AML-193 (cell line): ENCODE data around the gene PAM16.
A peak's percentile ranks its signal among the peaks of the same experiment; 100 is the strongest.
"Not testable (repeated sequence)": the region's sequence is repeated elsewhere in the genome, so short reads cannot be mapped to it uniquely, and the experiment has no call there.

Experiments
- DNase-seq, 2 experiments: peaks; one replicate each; lab custom pipeline; 2025; lab: John Stamatoyannopoulos, UW

PAM16 gene

DNA sequence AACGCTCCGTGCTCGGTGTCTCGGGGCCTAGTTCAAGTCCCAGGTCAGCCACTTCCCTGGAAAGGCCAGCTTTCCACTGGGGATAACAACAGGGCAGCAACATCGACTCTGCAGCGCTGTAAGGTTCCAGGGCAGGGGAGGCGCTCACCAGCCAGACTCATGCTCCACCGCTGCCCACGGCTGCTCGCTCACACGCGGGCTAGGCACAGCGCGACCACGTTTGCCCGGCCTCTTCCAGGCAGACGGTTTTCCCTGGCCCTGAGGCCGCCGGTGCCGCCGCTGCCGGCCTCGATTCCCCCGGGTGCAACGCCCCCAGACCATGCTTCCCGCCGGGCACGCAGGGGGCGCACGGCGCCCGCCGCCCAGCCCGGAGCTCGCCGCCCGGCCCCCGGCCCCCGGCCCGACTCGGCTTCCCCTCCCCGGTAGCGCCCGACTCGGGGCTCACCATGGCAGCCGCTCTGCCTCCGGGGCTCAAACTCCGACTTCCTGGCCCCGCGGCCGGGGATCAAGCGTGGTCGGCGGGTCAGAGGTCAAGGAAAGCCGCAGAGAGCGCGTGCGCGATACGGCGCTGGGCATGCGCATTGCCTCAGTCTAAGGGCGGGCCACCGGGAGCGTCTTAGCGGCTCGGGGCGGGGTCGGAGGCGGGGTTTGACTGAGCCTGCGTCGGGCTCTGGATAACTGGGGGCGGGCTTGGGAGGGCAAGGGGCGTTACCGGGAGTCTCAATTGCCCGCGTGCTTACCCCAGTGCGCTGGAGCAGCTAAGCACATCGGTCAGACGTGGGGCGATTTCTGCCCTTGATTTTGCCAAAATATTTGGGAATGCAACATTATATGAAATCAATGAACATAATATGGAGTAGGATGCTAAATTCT, at the start of gene PAM16:
PAM16 (minus strand) TSS at position 535 of the 873 bp plus-strand sequence; CDS start at position 448, 87 bp downstream.
- peak; percentile 91 to 92 for DNase-seq

GRCh38 chr16:4399001-4399730, 48.0 kb upstream of the PAM16 start:
- DNase-seq, result no peak

- DNase-seq, result no peak
Measured at GRCh38 chr16:4395055-4395726, 44.1 kb upstream of the PAM16 start.

- not testable (repeated sequence) for DNase-seq
Measured at GRCh38 chr16:4393850-4394249, 42.7 kb upstream of the PAM16 start.

GRCh38 chr16:4393240-4393600, 42.1 kb upstream of the PAM16 start:
- DNase-seq, result no peak

GRCh38 chr16:4392382-4393239, 41.5 kb upstream of the PAM16 start:
- no peak for DNase-seq

DNA sequence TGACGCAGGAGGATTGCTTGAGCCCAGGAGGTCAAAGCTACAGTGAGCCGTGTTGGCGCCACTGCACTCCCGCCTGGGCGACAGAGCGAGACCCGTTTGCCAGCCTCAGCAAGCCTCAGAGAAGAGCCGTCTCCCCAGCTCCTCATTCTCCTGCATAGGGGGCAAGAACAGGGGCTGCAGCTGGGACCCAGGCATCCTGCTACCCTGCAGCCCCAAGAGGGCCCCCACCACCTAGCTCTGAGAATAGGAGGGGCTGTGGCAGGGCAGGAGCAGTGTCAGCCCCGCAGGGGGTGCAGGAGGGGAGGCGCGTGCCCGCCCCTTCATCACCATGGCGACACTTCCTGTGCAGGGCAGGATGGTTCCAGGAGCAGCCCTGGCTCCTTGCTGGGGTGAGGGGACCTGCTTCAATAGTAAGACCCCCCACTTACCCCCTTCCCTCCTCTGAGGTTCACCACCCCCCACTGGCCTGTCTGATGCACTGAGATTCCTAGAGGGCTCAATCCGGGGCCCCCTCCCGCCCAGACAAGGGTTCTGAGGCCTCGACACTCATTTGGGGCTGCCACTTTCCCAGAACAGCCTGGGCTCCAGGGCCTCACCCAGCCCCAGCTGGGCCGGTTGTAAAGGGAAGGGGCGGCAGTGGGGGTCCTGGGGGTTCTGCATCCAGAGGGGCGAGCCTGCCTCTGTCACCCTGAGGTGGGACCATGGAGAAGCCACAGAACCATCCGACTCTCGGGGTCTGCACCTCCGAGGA, 40.7 kb upstream of the PAM16 start:
- no peak for DNase-seq

DNA sequence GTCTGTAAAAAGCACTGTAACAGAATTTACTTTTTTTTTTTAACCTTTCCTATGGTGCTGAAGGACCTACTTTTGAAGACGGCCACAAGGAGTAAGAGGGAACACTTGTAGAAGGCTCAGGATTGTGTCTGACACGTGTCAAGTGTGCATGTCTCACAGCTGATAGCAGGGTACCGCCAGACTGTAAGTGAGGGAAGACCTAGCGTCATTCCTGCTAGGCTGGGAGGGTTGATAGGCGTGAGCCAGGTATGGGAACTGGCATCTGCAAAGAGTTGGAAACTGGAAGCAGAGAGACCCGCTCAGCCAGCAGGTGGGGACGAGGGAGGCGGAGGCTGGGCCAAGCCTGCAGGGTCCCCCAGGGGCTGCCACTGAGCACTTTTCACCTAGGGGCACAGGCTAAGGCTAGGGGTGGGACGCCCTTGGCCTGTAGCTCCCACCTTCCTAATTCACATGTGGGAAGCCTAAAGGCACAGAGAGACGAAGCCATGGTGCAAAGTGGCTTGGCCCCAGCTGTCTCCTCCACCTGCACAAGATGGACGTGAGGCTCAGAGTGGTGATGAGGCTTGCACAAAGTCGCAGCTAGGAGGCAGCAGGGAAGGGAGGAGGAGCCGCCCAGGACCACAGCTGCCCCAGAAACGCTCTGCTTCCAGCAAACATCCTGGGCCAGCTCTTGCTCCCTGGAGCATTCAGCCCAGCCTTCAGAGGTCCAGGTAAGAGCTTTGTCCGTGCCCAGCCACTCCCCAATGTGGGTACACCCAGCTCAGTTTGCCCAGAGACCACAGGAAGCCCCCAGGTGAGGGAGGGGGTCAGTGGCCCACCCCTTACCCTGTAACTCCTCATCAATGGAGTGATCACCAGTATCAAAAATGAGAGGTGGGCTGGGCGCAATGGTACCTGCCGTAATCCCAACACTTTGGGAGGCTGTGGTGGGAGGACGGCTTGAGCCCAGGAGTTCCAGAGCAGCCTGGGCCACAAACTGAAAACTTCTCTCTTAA, 39.4 kb upstream of the PAM16 start:
- DNase-seq, result no peak

DNA sequence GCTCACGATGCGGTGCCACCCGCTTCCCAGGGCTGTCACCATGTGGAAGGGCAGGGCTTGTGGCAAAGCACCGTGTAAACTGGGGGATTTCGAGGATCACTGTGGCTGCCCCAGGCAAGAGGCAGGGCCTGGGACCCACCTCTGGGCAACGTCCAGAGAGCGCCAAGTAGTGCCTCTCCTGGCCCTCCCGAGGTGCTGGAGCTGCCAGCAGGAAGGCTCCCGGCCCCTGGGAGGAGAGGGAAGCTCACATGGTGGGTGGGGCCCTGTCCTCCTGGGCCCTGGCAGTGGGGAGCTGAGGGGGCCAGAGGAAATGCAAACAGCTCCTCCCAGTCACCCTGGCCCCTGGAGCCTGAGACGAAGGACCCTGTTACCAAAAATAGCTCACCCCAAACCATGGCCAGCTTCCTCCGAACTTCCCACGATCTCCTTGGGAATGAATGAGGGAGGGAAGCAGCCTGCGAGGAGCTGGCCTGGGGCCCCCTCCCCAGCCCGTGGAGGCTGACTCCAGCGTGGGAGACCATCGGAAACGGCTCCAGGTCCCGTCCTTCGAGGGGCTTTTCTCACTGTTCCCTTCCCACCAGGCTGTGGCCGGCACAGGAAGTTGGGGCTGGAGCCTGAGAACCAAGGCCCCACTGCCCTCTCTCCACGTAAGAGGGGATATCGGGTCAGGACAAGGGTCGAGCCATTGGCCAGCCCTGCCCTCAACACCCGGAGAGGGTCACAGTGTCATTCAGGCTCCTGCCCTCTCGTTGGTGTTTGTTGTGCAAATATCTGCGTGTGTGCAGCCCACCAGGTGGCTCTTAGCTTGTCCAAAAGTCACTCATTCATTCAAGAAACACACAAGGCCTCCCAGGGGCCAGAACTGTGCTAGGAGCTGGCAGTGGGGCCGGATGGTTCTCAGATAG, 38.2 kb upstream of the PAM16 start:
- DNase-seq, result no peak

- DNase-seq, result no peak
Measured at GRCh38 chr16:4388271-4389021, 37.3 kb upstream of the PAM16 start.

DNA sequence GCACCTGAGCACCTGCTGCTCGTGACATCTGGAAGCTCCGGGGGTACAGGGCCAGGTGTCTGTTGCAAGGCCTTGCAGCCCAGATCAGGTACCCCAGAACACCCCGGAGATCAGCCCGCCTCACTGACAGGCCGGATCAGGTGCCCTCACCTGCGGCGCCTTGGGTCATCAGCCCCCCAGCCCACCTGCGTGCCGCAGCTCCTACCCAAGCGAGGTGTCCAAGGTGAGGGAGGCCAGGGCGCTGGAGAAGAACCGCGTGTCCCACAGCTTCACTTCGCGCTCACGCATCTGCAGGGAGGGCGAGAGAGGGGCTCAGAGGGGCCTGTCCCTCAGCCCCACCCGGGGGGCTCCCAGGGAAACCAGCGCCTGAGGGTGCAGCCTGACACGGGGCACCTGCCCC, 36.7 kb upstream of the PAM16 start:
- no peak for DNase-seq

GRCh38 chr16:4386951-4387565, 35.9 kb upstream of the PAM16 start:
- no peak for DNase-seq

DNA sequence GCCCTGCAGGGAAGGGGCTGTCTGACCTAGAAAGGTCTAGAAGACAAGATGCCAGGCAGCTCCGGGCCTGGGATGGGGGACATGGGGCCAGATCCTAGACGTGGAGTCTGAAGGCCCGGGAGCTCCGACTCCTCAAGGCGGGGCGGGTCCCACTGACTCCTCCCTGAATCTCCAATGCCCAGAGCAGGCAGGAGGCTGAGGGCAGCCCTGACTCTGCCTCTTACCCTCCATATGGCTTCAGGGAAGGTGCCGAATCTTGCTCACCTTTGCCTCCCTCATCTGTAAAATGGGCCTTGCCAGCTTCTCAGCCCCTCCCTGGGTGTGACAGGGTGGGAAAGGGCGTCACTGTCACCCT, 35.3 kb upstream of the PAM16 start:
- no peak for DNase-seq

- DNase-seq, result no peak
Measured at GRCh38 chr16:4385789-4386450, 34.8 kb upstream of the PAM16 start.

DNA sequence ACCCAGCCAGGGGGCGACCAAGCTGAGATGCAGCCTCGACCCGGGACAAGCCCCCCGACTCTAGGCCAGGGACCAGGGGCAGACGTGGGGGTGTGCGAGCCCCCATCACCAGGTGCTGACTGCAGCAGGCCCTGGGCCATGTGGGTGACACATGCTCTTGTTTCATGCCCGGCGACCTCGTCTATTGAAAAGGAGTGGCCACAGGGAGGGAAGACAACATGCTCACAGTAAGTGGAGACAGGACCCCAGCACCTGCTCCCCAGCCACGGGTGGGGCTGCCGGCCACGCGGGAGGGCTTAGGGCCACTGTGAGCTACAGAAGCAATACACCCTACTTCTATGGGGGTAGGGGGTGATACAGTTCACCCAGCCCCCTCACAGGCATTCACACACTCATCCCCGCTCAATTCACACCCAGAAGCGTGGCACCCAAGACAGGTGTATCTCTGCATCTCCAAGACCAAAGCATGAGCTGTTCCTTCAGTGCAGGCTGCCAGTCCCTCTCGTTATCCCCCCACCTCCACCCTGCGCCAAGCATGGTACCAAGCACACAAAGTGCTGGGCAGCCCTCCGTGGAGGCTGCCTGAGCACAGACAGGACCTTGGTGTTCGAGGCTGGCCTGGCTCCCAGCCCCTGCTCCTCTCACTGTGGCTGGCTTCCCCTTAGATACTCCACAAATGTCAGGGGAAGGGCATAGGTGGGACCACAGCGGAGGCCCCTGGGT, 34.1 kb upstream of the PAM16 start:
- DNase-seq, result no peak

DNA sequence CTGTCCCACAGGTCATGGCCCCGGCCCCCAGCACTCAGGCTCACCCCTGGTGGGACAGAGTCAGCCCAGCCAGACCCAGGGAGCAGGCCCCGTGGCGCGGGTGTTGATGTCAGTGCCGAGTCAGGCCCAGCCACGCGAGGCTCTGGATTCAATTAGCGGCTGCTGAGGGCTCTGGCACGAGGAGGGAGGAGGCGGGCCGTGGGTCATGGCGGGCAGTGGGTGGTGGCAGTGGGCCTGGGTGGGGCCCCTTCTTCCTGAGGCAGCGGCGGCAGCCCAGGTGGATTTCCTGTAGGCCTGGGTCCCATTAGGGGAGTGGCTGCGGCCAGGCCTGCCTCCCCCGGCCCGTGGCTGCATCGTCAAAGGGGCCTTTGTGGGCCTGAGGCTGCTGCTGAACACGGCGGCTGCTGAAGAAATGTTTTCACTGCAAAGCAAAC, 33.4 kb upstream of the PAM16 start:
- no peak for DNase-seq
